Neural cell (in vitro differentiated cells): Measurements from ENCODE around the gene HMCN2.

Experiments used
- EP300 ChIP-seq: fragments of 450-650 bp; conservative IDR thresholded peaks from 2 replicates; pipeline ENCODE4 v1.6.1; 2014; ENCODE audit warnings: antibody characterized with exemption, mild to moderate bottlenecking, moderate library complexity; ENCODE audit not compliant: poor library complexity, severe bottlenecking
- EZH2 ChIP-seq: fragments of 200-600, 300-800 bp; shearing (Covaris generic), sonication (generic); IDR thresholded peaks from 2 replicates; pipeline ENCODE4 v1.6.1; 2014; ENCODE audit warnings: antibody characterized with exemption, low read length, borderline replicate concordance, mild to moderate bottlenecking; ENCODE audit not compliant: insufficient read depth, poor library complexity, severe bottlenecking
- MXI1 ChIP-seq: fragments of 450-650 bp; conservative IDR thresholded peaks from 2 replicates; pipeline ENCODE4 v1.6.1; 2014; ENCODE audit warnings: antibody characterized with exemption, mild to moderate bottlenecking; ENCODE audit not compliant: poor library complexity, severe bottlenecking
- POLR2AphosphoS5 ChIP-seq: IDR thresholded peaks from 2 replicates; pipeline ENCODE4 v1.6.1; 2012
- RAD21 ChIP-seq: fragments of 450-650 bp; conservative IDR thresholded peaks from 2 replicates; pipeline ENCODE4 v1.6.1; 2014; ENCODE audit warnings: antibody characterized with exemption, mild to moderate bottlenecking, moderate library complexity
- TAF1 ChIP-seq: IDR thresholded peaks from 2 replicates; pipeline ENCODE4 v1.6.1; 2012; ENCODE audit warnings: low read depth
- TF ChIP-seq, protein P1 (sequence below): fragments of 450-650 bp; IDR thresholded peaks from 2 replicates; pipeline ENCODE4 v1.5.1; 2014; ENCODE audit warnings: antibody characterized with exemption, mild to moderate bottlenecking, moderate library complexity; ENCODE audit not compliant: poor library complexity, severe bottlenecking
- TF ChIP-seq, protein P2 (sequence below): IDR thresholded peaks from 2 replicates; pipeline ENCODE4 v1.6.1; 2012; ENCODE audit warnings: borderline replicate concordance

DNA sequence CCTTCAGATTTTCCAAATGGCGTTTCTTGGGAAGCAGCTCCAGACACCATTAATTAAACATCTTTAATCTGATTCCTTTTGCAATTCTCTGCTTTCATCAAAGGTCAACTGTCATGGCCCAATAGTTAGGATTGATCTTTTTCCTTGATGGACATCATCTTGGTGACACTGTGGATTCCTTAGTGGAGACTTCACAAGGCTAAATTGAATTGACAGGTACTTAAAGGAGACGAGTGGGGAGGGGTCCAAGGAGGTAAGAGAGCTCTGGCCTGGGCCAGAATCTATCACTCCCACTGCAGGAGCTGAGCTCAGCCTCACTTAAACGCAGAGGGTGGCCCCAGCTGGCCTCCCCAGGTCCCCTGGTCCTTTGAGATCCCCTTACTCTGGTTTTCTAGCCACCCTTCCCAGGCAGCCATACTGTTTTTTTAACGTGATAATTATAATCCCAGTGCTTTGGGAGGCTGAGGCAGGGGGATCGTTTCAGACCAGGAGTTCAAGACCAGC lies 9.9 kb upstream of the HMCN2 start:
- TF ChIP-seq, protein P1, sequence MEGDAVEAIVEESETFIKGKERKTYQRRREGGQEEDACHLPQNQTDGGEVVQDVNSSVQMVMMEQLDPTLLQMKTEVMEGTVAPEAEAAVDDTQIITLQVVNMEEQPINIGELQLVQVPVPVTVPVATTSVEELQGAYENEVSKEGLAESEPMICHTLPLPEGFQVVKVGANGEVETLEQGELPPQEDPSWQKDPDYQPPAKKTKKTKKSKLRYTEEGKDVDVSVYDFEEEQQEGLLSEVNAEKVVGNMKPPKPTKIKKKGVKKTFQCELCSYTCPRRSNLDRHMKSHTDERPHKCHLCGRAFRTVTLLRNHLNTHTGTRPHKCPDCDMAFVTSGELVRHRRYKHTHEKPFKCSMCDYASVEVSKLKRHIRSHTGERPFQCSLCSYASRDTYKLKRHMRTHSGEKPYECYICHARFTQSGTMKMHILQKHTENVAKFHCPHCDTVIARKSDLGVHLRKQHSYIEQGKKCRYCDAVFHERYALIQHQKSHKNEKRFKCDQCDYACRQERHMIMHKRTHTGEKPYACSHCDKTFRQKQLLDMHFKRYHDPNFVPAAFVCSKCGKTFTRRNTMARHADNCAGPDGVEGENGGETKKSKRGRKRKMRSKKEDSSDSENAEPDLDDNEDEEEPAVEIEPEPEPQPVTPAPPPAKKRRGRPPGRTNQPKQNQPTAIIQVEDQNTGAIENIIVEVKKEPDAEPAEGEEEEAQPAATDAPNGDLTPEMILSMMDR = no peak
- no peak for TF ChIP-seq MXI1
- no peak for TF ChIP-seq EZH2
- no peak for TF ChIP-seq TAF1
- no peak for TF ChIP-seq RAD21
- no peak for TF ChIP-seq POLR2AphosphoS5
- no peak for TF ChIP-seq EP300
- TF ChIP-seq, protein P2, sequence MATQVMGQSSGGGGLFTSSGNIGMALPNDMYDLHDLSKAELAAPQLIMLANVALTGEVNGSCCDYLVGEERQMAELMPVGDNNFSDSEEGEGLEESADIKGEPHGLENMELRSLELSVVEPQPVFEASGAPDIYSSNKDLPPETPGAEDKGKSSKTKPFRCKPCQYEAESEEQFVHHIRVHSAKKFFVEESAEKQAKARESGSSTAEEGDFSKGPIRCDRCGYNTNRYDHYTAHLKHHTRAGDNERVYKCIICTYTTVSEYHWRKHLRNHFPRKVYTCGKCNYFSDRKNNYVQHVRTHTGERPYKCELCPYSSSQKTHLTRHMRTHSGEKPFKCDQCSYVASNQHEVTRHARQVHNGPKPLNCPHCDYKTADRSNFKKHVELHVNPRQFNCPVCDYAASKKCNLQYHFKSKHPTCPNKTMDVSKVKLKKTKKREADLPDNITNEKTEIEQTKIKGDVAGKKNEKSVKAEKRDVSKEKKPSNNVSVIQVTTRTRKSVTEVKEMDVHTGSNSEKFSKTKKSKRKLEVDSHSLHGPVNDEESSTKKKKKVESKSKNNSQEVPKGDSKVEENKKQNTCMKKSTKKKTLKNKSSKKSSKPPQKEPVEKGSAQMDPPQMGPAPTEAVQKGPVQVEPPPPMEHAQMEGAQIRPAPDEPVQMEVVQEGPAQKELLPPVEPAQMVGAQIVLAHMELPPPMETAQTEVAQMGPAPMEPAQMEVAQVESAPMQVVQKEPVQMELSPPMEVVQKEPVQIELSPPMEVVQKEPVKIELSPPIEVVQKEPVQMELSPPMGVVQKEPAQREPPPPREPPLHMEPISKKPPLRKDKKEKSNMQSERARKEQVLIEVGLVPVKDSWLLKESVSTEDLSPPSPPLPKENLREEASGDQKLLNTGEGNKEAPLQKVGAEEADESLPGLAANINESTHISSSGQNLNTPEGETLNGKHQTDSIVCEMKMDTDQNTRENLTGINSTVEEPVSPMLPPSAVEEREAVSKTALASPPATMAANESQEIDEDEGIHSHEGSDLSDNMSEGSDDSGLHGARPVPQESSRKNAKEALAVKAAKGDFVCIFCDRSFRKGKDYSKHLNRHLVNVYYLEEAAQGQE = no peak
